ENCODE data around the gene AGPAT2.

The AGPAT2 gene

GRCh38 chr9:136700304-136700703 lies 13.0 kb upstream of the AGPAT2 start:
- no peak for DNase-seq

GRCh38 chr9:136698635-136699246 lies 11.5 kb upstream of the AGPAT2 start:
- no peak for DNase-seq

GRCh38 chr9:136697821-136698526 lies 10.7 kb upstream of the AGPAT2 start:
- no peak for DNase-seq

GRCh38 chr9:136697146-136697820 lies 10.0 kb upstream of the AGPAT2 start:
- DNase-seq = no peak

GRCh38 chr9:136696502-136696901 lies 9.2 kb upstream of the AGPAT2 start:
- no peak for DNase-seq

GRCh38 chr9:136695955-136696354 lies 8.7 kb upstream of the AGPAT2 start:
- DNase-seq = peak; percentile 22

- no peak for DNase-seq
Observed at GRCh38 chr9:136695435-136695895, 8.2 kb upstream of the AGPAT2 start.

- no peak for DNase-seq
Observed at GRCh38 chr9:136694872-136695247, 7.6 kb upstream of the AGPAT2 start.

GRCh38 chr9:136694163-136694871 lies 7.1 kb upstream of the AGPAT2 start:
- DNase-seq = no peak

GRCh38 chr9:136693490-136694162 lies 6.4 kb upstream of the AGPAT2 start:
- DNase-seq = no peak

- no peak for DNase-seq
Observed at GRCh38 chr9:136693135-136693489, 5.9 kb upstream of the AGPAT2 start.

- DNase-seq = no peak
Observed at GRCh38 chr9:136692185-136693134, 5.2 kb upstream of the AGPAT2 start.

- DNase-seq = no peak
Observed at GRCh38 chr9:136691316-136692184, 4.3 kb upstream of the AGPAT2 start.

GRCh38 chr9:136690806-136691261 lies 3.6 kb upstream of the AGPAT2 start:
- DNase-seq = no peak

GRCh38 chr9:136690104-136690805 lies 3.0 kb upstream of the AGPAT2 start:
- DNase-seq = no peak

- DNase-seq = no peak
Observed at GRCh38 chr9:136689108-136689460, 1.8 kb upstream of the AGPAT2 start.

GRCh38 chr9:136688274-136689107 lies 1.2 kb upstream of the AGPAT2 start:
- no peak for DNase-seq

GRCh38 chr9:136687721-136688223 lies 515 bp upstream of the AGPAT2 start:
- DNase-seq = peak; percentile 10

- DNase-seq = no peak
Observed at GRCh38 chr9:136686534-136686793, 793 bp downstream of the AGPAT2 start.
